22Rv1 (cell line): Measurements from ENCODE around the gene NCKAP1.

ENCODE experiments used
- ZFX ChIP-seq: fragments of 450-650 bp; IDR thresholded peaks from 2 replicates; pipeline ENCODE4 v1.6.1; 2017; ENCODE audit warnings: antibody characterized with exemption, borderline replicate concordance
- TF ChIP-seq, protein P1 (sequence below): fragments of 450-650 bp; IDR thresholded peaks from 2 replicates; pipeline ENCODE4 v1.5.1; 2017; ENCODE audit warnings: mild to moderate bottlenecking

- TF ChIP-seq, protein P1, sequence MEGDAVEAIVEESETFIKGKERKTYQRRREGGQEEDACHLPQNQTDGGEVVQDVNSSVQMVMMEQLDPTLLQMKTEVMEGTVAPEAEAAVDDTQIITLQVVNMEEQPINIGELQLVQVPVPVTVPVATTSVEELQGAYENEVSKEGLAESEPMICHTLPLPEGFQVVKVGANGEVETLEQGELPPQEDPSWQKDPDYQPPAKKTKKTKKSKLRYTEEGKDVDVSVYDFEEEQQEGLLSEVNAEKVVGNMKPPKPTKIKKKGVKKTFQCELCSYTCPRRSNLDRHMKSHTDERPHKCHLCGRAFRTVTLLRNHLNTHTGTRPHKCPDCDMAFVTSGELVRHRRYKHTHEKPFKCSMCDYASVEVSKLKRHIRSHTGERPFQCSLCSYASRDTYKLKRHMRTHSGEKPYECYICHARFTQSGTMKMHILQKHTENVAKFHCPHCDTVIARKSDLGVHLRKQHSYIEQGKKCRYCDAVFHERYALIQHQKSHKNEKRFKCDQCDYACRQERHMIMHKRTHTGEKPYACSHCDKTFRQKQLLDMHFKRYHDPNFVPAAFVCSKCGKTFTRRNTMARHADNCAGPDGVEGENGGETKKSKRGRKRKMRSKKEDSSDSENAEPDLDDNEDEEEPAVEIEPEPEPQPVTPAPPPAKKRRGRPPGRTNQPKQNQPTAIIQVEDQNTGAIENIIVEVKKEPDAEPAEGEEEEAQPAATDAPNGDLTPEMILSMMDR: no peak
- TF ChIP-seq ZFX: no peak
These were observed 2.3 kb upstream of the NCKAP1 start for GRCh38 chr2:183040604-183041003.
